ENCODE results near the gene RTCB. TPM values are rescaled to one million over a fixed set of nuclear protein-coding genes. Genes with fewer than 3 reads are reported as not detected.

The RTCB gene
- total and polyA plus RNA-seq, 2 of the 13 experiments (the other 11 are each of a cell fraction or from before 2014, with no cell fraction given) = 108 to 167 TPM

GRCh38 chr22:32378707-32379272 lies 33.3 kb downstream of the RTCB start (continued):
- TF ChIP-seq DNMT1 (CRISPR knock-in tag; IDR thresholded peaks at IDR 0.05) = no peak
- no peak for TF ChIP-seq HNF4A (CRISPR knock-in tag; IDR thresholded peaks at IDR 0.05)
- TF ChIP-seq PAX8 (CRISPR knock-in tag; IDR thresholded peaks at IDR 0.05; ENCODE audit: borderline replicate concordance) = no peak
- no peak for TF ChIP-seq ZKSCAN1 (IDR thresholded peaks at IDR 0.05; ENCODE audit: low read length)
- no peak for TF ChIP-seq MIXL1 (CRISPR knock-in tag; IDR thresholded peaks at IDR 0.05)
- no peak for TF ChIP-seq ZNF576 (CRISPR knock-in tag; IDR thresholded peaks at IDR 0.05)
- TF ChIP-seq HOMEZ (CRISPR knock-in tag; IDR thresholded peaks at IDR 0.05; ENCODE audit: low read depth) = no peak
- TF ChIP-seq FOXO1 (CRISPR knock-in tag; IDR thresholded peaks at IDR 0.05) = no peak
- TF ChIP-seq ZNF276 (CRISPR knock-in tag; IDR thresholded peaks at IDR 0.05; ENCODE audit: low read depth) = 0 out of 2 replicates have a peak, but pooled peaks have one; percentile 40
- TF ChIP-seq BATF2 (CRISPR knock-in tag; IDR thresholded peaks at IDR 0.05) = no peak
- no peak for TF ChIP-seq NFATC3 (CRISPR knock-in tag; IDR thresholded peaks at IDR 0.05)
- TF ChIP-seq SALL1 (CRISPR knock-in tag; IDR thresholded peaks at IDR 0.05) = peak; percentile 46; the same call in 1 of the 2 replicates
- no peak for TF ChIP-seq KLF9 (CRISPR knock-in tag; IDR thresholded peaks at IDR 0.05; ENCODE audit: low read depth)
- TF ChIP-seq AHDC1 (CRISPR knock-in tag; IDR thresholded peaks at IDR 0.05; ENCODE audit: borderline replicate concordance) = no peak
- peak; percentile 65 for TF ChIP-seq XRCC5 (optimal IDR thresholded peaks at IDR 0.05; ENCODE audit: low read length)
- TF ChIP-seq TEAD3 (CRISPR knock-in tag; optimal IDR thresholded peaks at IDR 0.05; ENCODE audit: borderline replicate concordance) = no peak
- TF ChIP-seq CREM (IDR thresholded peaks at IDR 0.05) = no peak
- TF ChIP-seq CREM (CRISPR knock-in tag; IDR thresholded peaks at IDR 0.05) = no peak
- TF ChIP-seq NR2F2 (IDR thresholded peaks at IDR 0.05; ENCODE audit: borderline replicate concordance, low read depth) = no peak
- TF ChIP-seq HNRNPH1 (optimal IDR thresholded peaks at IDR 0.05; ENCODE audit: low read depth, low read length) = no peak
- TF ChIP-seq SOX6 (IDR thresholded peaks at IDR 0.05) = no peak
- TF ChIP-seq SOX6 (CRISPR knock-in tag; IDR thresholded peaks at IDR 0.05) = 0 out of 2 replicates have a peak, but pooled peaks have one; percentile 17
- TF ChIP-seq TAF1 (CRISPR knock-in tag; IDR thresholded peaks at IDR 0.05) = no peak
- TF ChIP-seq ZNF563 (CRISPR knock-in tag; IDR thresholded peaks at IDR 0.05) = no peak
